NT2/D1 (cell line): ENCODE results near the gene FOXP4.

Experiments used
- YY1 ChIP-seq: IDR thresholded peaks from 2 replicates; pipeline ENCODE4 v1.6.1; 2011; ENCODE audit not compliant: insufficient read length, insufficient read depth
- ZNF274 ChIP-seq: IDR thresholded peaks from 2 replicates; pipeline ENCODE4 v1.6.1; 2011; ENCODE audit warnings: mild to moderate bottlenecking, low read depth, low read length

DNA sequence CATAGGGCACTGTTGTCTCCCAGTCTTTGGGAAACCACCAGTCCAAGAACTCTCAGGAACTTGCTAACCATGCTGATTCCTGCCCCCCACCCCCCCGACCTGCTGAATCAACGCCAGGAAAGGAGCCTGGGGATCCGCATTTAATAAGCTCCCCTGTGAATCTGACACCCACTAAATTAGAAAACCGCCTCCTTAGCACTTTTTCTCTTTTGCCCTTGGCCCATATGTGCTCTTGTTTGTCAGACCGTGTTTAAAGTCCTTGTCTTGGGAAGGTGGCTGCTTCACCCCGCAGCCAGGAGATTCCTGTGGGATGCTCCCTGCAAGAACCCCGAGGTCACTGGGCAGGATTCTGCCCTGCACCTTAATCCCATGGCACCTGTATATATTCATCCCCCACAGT, 15.7 kb upstream of the FOXP4 start:
- no peak for TF ChIP-seq YY1
- TF ChIP-seq ZNF274 = no peak
